SK-N-SH treated with all-trans-retinoic acid at 6 μM for 48 hours (cell line): ENCODE results near the gene SEMA6D.

Experiments
- ATAC-seq: fragments of 200-7000 bp; cut with Tn5 transposase; 3 replicates; pipeline ENCODE4 v1.9.1; 2020; ENCODE audit warnings: mild to moderate bottlenecking, moderate library complexity
- BACH2 ChIP-seq: fragments of 250-450 bp; sonication (Bioruptor Pico); IDR thresholded peaks from 2 replicates; pipeline ENCODE4 v1.9.0; 2021; ENCODE audit warnings: mild to moderate bottlenecking, borderline replicate concordance
- CSDC2 ChIP-seq: fragments of 250-450 bp; sonication (Bioruptor Pico); IDR thresholded peaks from 2 replicates; pipeline ENCODE4 v1.5.0; 2020; ENCODE audit warnings: mild to moderate bottlenecking, moderate library complexity
- ESRRG ChIP-seq: fragments of 250-450 bp; sonication (Bioruptor Pico); IDR thresholded peaks from 2 replicates; pipeline ENCODE4 v1.6.1; 2021; ENCODE audit warnings: mild to moderate bottlenecking
- GLIS3 ChIP-seq: fragments of 250-450 bp; sonication (Bioruptor Pico); IDR thresholded peaks from 2 replicates; pipeline ENCODE4 v1.5.0; 2020; ENCODE audit warnings: mild to moderate bottlenecking, moderate library complexity
- ISL1 ChIP-seq: fragments of 250-450 bp; sonication (Bioruptor Pico); IDR thresholded peaks from 2 replicates; pipeline ENCODE4 v2.1.2; 2022; ENCODE audit warnings: mild to moderate bottlenecking, moderate library complexity
- OSR1 ChIP-seq: fragments of 250-450 bp; sonication (Bioruptor Pico); IDR thresholded peaks from 2 replicates; pipeline ENCODE4 v1.8.0; 2022; ENCODE audit warnings: moderate library complexity, mild to moderate bottlenecking, inconsistent platforms
- RARB ChIP-seq: fragments of 250-450 bp; sonication (Bioruptor Pico); IDR thresholded peaks from 2 replicates; pipeline ENCODE4 v1.8.0; 2021; ENCODE audit warnings: mild to moderate bottlenecking, moderate library complexity
- SNAI2 ChIP-seq: fragments of 250-450 bp; sonication (Bioruptor Pico); IDR thresholded peaks from 2 replicates; pipeline ENCODE4 v1.5.0; 2020; ENCODE audit warnings: mild to moderate bottlenecking, moderate library complexity
- TCF4 ChIP-seq: fragments of 250-450 bp; sonication (Bioruptor Pico); IDR thresholded peaks from 2 replicates; pipeline ENCODE4 v1.8.0; 2021; ENCODE audit warnings: mild to moderate bottlenecking, moderate library complexity, borderline replicate concordance
- TOX ChIP-seq: fragments of 250-450 bp; sonication (Bioruptor Pico); IDR thresholded peaks from 2 replicates; pipeline ENCODE4 v1.8.0; 2021; ENCODE audit warnings: mild to moderate bottlenecking, moderate library complexity, borderline replicate concordance
- ZFP3 ChIP-seq: fragments of 250-450 bp; sonication (Bioruptor Pico); IDR thresholded peaks from 2 replicates; pipeline ENCODE4 v1.5.0; 2020; ENCODE audit warnings: mild to moderate bottlenecking, moderate library complexity
- ZFP30 ChIP-seq: fragments of 450-650 bp; formaldehyde crosslinking; IDR thresholded peaks from 2 replicates; pipeline ENCODE4 v1.5.0; 2022; ENCODE audit warnings: mild to moderate bottlenecking, moderate library complexity
- ZNF565 ChIP-seq: fragments of 450-650 bp; formaldehyde crosslinking; conservative IDR thresholded peaks from 2 replicates; pipeline ENCODE4 v1.5.0; 2020; ENCODE audit warnings: low read depth, mild to moderate bottlenecking, moderate library complexity
- ZNF70 ChIP-seq: fragments of 450-650 bp; formaldehyde crosslinking; IDR thresholded peaks from 2 replicates; pipeline ENCODE4 v1.5.0; 2020; ENCODE audit warnings: mild to moderate bottlenecking, moderate library complexity
- ZNF8 ChIP-seq: fragments of 450-650 bp; formaldehyde crosslinking; IDR thresholded peaks from 2 replicates; pipeline ENCODE4 v1.5.0; 2020; ENCODE audit warnings: mild to moderate bottlenecking, moderate library complexity
- TF ChIP-seq, protein P1 (sequence below): fragments of 250-450 bp; sonication (Bioruptor Pico); IDR thresholded peaks from 2 replicates; pipeline ENCODE4 v1.5.1; 2021; ENCODE audit warnings: mild to moderate bottlenecking, moderate library complexity
- TF ChIP-seq, protein P2 (sequence below): fragments of 250-450 bp; sonication (Bioruptor Pico); IDR thresholded peaks from 2 replicates; pipeline ENCODE4 v1.5.1; 2020; ENCODE audit warnings: low read depth, mild to moderate bottlenecking, moderate library complexity
- TF ChIP-seq, protein P3 (sequence below): fragments of 250-450 bp; sonication (Bioruptor Pico); IDR thresholded peaks from 2 replicates; pipeline ENCODE4 v1.5.0; 2020; ENCODE audit warnings: mild to moderate bottlenecking, moderate library complexity
- TF ChIP-seq, protein P4 (sequence below): fragments of 250-450 bp; sonication (Bioruptor Pico); IDR thresholded peaks from 2 replicates; pipeline ENCODE4 v1.8.0; 2021; ENCODE audit warnings: low read depth, mild to moderate bottlenecking, moderate library complexity, borderline replicate concordance

Gene SEMA6D

DNA sequence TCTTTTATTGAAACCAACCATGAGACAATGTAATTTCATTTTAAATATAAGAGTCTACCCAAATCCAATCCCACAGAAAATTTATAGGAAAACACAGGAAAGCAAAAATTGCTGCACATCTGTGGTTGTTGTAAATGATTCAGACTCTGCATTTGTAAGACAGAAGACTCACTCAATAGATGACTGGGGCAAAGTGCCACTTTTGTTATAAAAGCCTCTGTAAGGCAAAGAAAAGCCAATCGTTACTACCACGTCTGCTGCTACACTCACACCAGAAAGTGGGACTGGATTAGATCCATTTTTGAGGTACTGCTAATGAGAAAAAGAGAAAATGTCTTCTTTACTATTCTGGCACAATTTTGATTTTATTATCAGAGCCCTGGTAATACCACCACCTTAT is 74.9 kb downstream of the SEMA6D start:
- TF ChIP-seq SNAI2 (CRISPR knock-in tag), result no peak
- TF ChIP-seq TOX (CRISPR knock-in tag), result no peak
- no peak for TF ChIP-seq OSR1 (CRISPR knock-in tag)
- no peak for TF ChIP-seq ZNF565 (CRISPR knock-in tag)
- no peak for TF ChIP-seq ZNF70
- no peak for TF ChIP-seq ISL1 (CRISPR knock-in tag)
- TF ChIP-seq ZFP3 (CRISPR knock-in tag), result no peak
- TF ChIP-seq, protein P1, sequence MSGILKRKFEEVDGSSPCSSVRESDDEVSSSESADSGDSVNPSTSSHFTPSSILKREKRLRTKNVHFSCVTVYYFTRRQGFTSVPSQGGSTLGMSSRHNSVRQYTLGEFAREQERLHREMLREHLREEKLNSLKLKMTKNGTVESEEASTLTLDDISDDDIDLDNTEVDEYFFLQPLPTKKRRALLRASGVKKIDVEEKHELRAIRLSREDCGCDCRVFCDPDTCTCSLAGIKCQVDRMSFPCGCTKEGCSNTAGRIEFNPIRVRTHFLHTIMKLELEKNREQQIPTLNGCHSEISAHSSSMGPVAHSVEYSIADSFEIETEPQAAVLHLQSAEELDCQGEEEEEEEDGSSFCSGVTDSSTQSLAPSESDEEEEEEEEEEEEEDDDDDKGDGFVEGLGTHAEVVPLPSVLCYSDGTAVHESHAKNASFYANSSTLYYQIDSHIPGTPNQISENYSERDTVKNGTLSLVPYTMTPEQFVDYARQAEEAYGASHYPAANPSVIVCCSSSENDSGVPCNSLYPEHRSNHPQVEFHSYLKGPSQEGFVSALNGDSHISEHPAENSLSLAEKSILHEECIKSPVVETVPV (CRISPR knock-in tag), result no peak
- TF ChIP-seq CSDC2 (CRISPR knock-in tag), result no peak
- TF ChIP-seq ZFP30 (CRISPR knock-in tag), result no peak
- no peak for ATAC-seq

DNA sequence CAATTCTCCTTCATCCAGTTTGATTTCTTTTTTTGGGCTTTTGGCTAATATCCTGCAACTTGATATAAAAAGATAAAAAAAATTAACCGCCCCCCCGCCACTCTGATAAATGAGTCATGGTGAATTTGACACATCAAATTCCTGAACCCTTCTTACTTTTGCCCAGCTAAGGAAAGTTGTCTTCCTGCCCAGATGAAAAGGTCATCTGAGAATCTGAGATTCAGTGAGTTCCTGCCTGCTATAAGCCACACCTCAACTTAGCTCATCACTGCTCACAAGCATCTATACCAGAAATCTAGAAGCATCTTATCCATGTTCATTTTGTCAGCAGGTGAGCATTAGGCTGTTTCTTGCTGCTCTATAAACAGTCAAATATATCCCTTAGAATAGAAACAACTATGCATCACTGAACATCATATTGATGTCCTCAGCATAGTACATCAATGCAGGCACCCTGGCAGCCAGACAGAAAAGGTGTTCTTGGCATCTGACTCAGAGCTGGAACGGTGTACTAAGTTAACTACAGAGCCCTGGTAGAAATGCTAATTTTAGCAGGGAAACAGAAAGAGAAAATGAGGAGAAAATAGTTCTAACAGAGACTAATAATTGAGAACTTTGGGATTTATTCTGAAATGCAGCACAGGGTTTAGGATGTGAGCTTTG is 77.1 kb downstream of the SEMA6D start:
- no peak for TF ChIP-seq ZFP3 (CRISPR knock-in tag)
- TF ChIP-seq, protein P2, sequence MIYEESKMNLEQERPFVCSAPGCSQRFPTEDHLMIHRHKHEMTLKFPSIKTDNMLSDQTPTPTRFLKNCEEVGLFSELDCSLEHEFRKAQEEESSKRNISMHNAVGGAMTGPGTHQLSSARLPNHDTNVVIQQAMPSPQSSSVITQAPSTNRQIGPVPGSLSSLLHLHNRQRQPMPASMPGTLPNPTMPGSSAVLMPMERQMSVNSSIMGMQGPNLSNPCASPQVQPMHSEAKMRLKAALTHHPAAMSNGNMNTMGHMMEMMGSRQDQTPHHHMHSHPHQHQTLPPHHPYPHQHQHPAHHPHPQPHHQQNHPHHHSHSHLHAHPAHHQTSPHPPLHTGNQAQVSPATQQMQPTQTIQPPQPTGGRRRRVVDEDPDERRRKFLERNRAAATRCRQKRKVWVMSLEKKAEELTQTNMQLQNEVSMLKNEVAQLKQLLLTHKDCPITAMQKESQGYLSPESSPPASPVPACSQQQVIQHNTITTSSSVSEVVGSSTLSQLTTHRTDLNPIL (CRISPR knock-in tag), result no peak
- no peak for TF ChIP-seq ZNF8 (CRISPR knock-in tag)
- TF ChIP-seq, all 23 proteins: peak for 0
- no peak for ATAC-seq

DNA sequence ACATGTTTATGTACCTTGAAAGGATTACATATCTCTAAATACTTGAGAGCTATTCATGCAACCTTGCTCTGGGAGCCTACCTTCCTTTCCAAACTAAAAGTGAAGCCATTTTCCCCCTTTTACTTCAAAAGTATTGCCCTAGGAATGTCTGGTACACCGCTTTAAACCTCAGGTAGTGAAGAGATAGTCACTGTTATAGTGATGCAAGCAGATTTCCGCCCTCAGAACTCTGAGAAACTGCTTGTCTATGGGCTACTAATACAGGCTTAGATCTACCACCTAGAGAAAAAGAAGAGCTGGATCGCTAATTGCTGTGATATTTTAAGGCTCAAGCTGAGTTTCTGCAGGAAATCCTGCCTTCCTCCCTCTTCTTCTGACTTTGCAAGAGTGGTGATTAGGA is 78.6 kb downstream of the SEMA6D start:
- ATAC-seq, result no peak
- TF ChIP-seq ZFP30 (CRISPR knock-in tag) (no peak), BACH2 (CRISPR knock-in tag) (no peak), ISL1 (CRISPR knock-in tag) (no peak), ESRRG (no peak), GLIS3 (CRISPR knock-in tag) (no peak), SNAI2 (CRISPR knock-in tag) (no peak), CSDC2 (CRISPR knock-in tag) (no peak)
- TF ChIP-seq, all 23 proteins: peak for 0

DNA sequence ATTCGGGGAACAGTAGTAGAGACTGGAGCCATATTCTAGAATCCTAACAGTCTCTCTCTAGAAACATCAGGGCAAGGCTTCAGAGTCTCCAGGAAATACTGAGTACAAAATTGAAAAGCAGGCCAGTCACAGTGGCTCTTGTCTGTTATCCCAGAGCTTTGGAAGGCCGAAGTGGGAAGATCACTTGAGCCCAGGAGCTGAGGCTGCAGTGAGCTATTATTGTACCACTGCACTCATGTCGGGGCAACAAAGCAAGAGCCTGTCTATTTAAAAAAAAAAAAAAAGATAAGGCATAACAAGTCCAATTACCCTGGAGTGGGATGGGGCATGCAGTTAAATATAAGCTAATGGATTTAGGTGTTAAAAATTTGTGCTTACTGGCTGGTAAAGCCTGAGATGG is 79.0 kb downstream of the SEMA6D start:
- TF ChIP-seq, protein P2 (CRISPR knock-in tag), result no peak
- TF ChIP-seq BACH2 (CRISPR knock-in tag) (no peak), OSR1 (CRISPR knock-in tag) (no peak), TOX (CRISPR knock-in tag) (no peak), TCF4 (CRISPR knock-in tag) (no peak), CSDC2 (CRISPR knock-in tag) (no peak)
- TF ChIP-seq, protein P3, sequence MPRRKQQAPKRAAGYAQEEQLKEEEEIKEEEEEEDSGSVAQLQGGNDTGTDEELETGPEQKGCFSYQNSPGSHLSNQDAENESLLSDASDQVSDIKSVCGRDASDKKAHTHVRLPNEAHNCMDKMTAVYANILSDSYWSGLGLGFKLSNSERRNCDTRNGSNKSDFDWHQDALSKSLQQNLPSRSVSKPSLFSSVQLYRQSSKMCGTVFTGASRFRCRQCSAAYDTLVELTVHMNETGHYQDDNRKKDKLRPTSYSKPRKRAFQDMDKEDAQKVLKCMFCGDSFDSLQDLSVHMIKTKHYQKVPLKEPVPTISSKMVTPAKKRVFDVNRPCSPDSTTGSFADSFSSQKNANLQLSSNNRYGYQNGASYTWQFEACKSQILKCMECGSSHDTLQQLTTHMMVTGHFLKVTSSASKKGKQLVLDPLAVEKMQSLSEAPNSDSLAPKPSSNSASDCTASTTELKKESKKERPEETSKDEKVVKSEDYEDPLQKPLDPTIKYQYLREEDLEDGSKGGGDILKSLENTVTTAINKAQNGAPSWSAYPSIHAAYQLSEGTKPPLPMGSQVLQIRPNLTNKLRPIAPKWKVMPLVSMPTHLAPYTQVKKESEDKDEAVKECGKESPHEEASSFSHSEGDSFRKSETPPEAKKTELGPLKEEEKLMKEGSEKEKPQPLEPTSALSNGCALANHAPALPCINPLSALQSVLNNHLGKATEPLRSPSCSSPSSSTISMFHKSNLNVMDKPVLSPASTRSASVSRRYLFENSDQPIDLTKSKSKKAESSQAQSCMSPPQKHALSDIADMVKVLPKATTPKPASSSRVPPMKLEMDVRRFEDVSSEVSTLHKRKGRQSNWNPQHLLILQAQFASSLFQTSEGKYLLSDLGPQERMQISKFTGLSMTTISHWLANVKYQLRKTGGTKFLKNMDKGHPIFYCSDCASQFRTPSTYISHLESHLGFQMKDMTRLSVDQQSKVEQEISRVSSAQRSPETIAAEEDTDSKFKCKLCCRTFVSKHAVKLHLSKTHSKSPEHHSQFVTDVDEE, result no peak
- TF ChIP-seq, all 23 proteins: peak for 0
- ATAC-seq, result no peak

DNA sequence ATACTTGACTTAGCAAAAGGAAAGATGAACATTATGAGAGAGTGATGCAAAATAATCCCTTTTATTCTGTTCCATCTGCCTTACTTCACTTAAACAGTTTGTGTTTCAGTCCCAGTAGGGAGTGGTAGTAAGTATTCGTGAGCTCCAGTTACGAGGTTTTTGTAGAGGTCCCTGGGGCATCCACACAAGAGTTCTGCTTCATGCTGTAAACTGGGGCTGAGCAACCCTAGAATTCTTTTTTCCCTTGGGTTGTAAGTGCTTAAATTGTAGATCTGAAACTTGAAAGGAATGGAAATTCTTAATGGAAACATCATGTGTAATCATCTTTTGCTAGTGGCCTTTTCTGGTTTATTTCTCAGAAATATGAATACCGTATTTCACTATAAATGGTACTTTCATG is 79.5 kb downstream of the SEMA6D start:
- no peak for ATAC-seq
- TF ChIP-seq TOX (CRISPR knock-in tag), result no peak
- TF ChIP-seq, protein P4, sequence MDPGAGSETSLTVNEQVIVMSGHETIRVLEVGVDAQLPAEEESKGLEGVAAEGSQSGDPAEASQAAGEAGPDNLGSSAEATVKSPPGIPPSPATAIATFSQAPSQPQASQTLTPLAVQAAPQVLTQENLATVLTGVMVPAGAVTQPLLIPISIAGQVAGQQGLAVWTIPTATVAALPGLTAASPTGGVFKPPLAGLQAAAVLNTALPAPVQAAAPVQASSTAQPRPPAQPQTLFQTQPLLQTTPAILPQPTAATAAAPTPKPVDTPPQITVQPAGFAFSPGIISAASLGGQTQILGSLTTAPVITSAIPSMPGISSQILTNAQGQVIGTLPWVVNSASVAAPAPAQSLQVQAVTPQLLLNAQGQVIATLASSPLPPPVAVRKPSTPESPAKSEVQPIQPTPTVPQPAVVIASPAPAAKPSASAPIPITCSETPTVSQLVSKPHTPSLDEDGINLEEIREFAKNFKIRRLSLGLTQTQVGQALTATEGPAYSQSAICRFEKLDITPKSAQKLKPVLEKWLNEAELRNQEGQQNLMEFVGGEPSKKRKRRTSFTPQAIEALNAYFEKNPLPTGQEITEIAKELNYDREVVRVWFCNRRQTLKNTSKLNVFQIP, result no peak
- TF ChIP-seq ISL1 (CRISPR knock-in tag), result no peak
- TF ChIP-seq RARB (CRISPR knock-in tag), result no peak
- no peak for TF ChIP-seq ZNF8 (CRISPR knock-in tag)
- TF ChIP-seq ESRRG, result no peak
- no peak for TF ChIP-seq SNAI2 (CRISPR knock-in tag)
- TF ChIP-seq ZFP3 (CRISPR knock-in tag), result no peak
- TF ChIP-seq ZFP30 (CRISPR knock-in tag), result no peak
- no peak for TF ChIP-seq ZNF70
- TF ChIP-seq, protein P2 (CRISPR knock-in tag), result no peak
- TF ChIP-seq OSR1 (CRISPR knock-in tag), result no peak
